ENCODE results near the gene ALAS1. TPM values are rescaled to one million over a fixed set of nuclear protein-coding genes. Genes with fewer than 3 reads are reported as not detected.
"Not testable (repeated sequence)": the region's sequence is repeated elsewhere in the genome, so short reads cannot be mapped to it uniquely, and the experiment has no call there.

ALAS1 gene
- polyA plus RNA-seq (2012; ENCODE audit: missing spikeins), result 58.3 TPM

DNA sequence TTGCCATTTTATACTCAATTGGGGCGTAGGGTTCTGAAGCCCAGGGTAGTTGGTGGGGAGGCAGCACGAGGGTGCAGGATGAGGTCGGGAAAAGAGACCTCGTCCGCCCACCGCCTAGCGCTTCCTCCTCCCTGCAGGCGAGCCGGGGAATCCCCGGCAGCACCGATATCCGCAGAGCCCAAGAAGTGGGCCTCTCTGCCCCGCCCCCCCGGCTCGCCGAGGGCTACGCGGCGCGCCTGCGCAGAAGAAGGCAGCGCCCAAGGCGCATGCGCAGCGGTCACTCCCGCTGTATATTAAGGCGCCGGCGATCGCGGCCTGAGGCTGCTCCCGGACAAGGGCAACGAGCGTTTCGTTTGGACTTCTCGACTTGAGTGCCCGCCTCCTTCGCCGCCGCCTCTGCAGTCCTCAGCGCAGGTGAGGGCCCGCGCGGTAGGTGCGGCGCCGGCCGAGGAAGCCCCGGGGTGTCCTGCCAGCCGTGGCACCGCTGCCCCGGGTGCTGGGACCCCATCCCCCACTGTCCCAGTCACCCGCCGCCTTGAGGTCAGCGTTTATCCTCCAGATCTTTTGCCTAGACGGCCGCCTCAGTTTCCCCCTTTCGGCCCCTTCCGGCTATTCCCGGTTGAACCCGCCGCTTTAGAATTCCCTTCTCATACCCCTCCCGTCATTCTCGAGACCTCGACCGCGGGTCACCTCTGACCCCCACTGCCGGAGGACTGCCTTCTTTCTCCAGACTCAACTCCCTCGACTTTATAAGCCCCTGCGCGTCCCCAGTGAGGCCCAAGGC lies at the start of gene ALAS1:
Gene ALAS1 (plus strand): TSS at position 319 of the 784 bp plus-strand sequence. CDS start 1,082 bp downstream, outside the sequence.
- DNase-seq (ENCODE audit: insufficient read length), result peak; percentile 97
- TF ChIP-seq POLR2A (IDR thresholded peaks at IDR 0.05; ENCODE audit: low read depth, low read length), result peak; percentile 91
- TF ChIP-seq POLR2AphosphoS5 (IDR thresholded peaks at IDR 0.05; ENCODE audit: low read depth, low read length), result peak; percentile 86
- no peak for TF ChIP-seq TAF1 (IDR thresholded peaks at IDR 0.05; ENCODE audit: borderline replicate concordance, low read depth, low read length)
- FAIRE-seq, result peak; percentile 97

DNA sequence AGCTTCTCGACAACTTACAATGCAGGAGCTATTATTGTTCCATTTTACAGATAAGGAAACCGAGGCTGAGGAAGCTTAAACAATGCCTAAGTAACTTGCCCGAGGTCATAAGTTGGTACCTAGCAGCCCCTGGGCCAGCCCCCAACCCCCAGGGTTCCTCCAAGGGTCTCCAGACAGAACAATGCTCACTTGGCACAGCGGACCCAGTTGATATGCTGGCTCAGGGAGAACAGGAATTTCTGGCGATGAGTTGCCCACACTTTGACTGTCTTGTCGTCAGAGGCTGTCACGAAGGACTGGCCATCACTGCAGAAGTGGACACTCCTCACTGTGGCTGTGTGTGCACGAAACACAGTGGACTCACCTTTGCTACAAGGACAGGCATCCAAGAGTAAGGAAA lies 48.9 kb upstream of the ALAS1 start:
- TF ChIP-seq POLR2AphosphoS5 (IDR thresholded peaks at IDR 0.05; ENCODE audit: low read depth, low read length), result no peak
- TF ChIP-seq POLR2A (IDR thresholded peaks at IDR 0.05; ENCODE audit: low read depth, low read length), result no peak
- TF ChIP-seq TAF1 (IDR thresholded peaks at IDR 0.05; ENCODE audit: borderline replicate concordance, low read depth, low read length), result no peak
- FAIRE-seq, result no peak

DNA sequence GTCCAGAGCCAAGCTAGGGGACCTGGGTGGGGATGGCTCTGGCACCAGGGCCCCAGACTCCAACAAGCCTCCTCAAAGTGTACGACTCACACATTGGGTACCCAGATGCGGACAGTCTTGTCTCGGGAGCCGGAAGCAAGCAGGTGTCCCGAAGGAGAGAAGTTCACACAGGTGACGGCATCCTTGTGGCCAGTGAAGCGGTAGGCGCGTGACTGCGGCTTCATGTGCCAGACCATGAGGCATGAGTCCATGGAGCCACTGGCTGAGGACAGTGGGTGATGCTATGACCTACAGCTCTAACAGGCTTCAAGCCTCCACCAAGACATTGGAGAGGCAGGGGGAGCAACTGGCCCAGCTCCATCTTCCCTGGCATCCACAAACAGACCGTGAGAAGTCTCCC lies 48.2 kb upstream of the ALAS1 start:
- DNase-seq (ENCODE audit: insufficient read length) (no peak), FAIRE-seq (no peak)
- TF ChIP-seq POLR2A (IDR thresholded peaks at IDR 0.05; ENCODE audit: low read depth, low read length) (no peak), POLR2AphosphoS5 (IDR thresholded peaks at IDR 0.05; ENCODE audit: low read depth, low read length) (no peak), TAF1 (IDR thresholded peaks at IDR 0.05; ENCODE audit: borderline replicate concordance, low read depth, low read length) (no peak)

More for the DNA sequence above, 48.9 kb upstream of the ALAS1 start:
- DNase-seq (ENCODE audit: insufficient read length), result no peak

DNA sequence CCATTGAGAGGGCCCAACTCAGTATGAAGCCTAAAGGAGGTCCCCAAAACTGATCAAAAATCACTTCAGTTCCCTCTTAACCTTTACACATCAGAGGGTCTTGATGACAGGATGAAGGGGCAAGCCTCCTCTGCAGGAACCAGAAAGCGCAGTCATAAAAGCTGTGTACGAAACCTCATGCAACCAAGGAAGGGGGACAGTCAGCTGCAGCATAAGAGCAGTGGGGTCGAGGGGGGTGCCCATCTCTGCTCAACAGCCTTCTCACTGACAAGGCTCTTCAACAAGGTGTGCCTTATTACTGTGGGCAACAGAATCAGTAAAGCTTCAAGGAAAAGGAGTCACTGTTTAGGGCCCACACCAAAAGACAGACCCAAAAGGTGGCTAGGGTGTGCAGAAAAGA lies 47.6 kb upstream of the ALAS1 start:
- DNase-seq (ENCODE audit: insufficient read length) (no peak), FAIRE-seq (no peak)
- TF ChIP-seq POLR2AphosphoS5 (IDR thresholded peaks at IDR 0.05; ENCODE audit: low read depth, low read length) (no peak), TAF1 (IDR thresholded peaks at IDR 0.05; ENCODE audit: borderline replicate concordance, low read depth, low read length) (no peak), POLR2A (IDR thresholded peaks at IDR 0.05; ENCODE audit: low read depth, low read length) (no peak)

DNA sequence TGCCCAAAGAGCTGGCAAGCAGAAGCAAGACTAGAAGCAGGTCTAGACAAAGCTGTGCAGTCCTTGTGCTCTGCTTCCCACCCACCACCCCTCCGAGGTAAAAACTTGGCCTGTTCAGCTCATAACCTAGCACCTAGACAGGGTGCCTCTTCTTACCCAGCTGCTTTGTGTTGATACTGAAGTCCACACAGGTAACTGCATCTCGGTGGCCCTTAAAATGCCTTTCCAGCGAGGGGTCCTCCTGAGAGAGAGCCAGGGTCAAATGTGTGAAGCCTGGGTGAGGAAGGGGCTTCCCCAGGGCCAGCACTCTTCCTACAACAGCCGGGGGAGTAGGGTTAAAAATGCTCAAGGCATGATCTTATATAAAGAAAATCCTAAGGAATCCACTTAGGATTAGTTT lies 47.1 kb upstream of the ALAS1 start:
- no peak for TF ChIP-seq TAF1 (IDR thresholded peaks at IDR 0.05; ENCODE audit: borderline replicate concordance, low read depth, low read length)
- TF ChIP-seq POLR2AphosphoS5 (IDR thresholded peaks at IDR 0.05; ENCODE audit: low read depth, low read length), result no peak
- no peak for TF ChIP-seq POLR2A (IDR thresholded peaks at IDR 0.05; ENCODE audit: low read depth, low read length)
- FAIRE-seq (no peak), DNase-seq (ENCODE audit: insufficient read length) (no peak)

DNA sequence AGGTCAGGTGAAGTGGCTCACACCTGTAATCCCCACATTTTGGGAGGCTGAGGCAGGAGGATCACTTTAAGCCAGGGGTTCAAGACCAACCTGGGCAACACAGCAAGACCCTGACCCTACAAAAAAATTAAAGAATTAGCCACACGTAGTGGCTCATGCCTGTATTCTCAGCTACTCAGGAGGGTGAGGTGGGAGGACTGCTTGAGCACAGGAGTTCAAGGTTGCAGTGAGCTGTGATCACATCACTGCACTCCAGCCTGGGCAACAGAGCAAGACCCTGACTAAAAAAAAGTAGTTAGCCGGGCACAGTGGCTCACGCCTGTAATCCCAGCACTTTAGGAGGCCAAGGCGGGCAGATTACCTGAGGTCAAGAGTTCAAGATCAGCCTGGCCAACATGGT lies 46.0 kb upstream of the ALAS1 start:
- FAIRE-seq; DNase-seq (ENCODE audit: insufficient read length): not testable (repeated sequence)

DNA sequence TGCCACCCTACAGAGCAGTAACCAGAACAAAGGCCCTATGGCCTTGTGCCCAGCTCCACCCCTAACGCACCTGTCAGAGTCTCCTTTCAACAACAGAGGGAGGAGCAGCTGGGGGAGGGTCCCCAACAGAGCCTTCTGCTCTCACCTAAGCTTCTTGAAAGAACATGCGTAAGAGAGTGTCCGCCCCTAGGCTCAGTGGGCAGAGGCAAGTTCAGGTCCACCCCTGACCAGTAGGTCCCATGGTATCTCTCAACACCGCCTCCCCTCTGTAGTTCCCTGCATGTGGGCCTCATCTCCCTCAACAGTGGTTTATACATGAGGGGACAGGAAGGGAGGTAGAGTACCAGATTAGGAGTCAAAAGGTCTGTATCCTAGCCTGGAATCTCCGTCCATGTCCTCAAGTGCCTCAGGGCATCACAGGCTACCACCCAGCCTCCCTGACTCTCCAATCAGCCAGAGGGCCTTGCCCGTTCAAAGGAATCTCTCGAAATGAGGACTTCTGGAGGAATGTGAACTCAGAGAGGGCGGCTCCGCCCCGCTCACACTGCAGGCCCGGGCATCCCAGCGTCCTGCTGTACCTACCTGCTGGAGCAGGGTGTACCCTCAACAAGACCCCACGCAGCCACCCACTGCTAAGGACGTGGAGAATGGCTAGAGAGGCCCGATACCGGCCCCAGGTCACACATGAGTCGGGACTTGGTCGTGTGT lies 44.4 kb upstream of the ALAS1 start:
- FAIRE-seq (peak; percentile 5), DNase-seq (ENCODE audit: insufficient read length) (no peak)

DNA sequence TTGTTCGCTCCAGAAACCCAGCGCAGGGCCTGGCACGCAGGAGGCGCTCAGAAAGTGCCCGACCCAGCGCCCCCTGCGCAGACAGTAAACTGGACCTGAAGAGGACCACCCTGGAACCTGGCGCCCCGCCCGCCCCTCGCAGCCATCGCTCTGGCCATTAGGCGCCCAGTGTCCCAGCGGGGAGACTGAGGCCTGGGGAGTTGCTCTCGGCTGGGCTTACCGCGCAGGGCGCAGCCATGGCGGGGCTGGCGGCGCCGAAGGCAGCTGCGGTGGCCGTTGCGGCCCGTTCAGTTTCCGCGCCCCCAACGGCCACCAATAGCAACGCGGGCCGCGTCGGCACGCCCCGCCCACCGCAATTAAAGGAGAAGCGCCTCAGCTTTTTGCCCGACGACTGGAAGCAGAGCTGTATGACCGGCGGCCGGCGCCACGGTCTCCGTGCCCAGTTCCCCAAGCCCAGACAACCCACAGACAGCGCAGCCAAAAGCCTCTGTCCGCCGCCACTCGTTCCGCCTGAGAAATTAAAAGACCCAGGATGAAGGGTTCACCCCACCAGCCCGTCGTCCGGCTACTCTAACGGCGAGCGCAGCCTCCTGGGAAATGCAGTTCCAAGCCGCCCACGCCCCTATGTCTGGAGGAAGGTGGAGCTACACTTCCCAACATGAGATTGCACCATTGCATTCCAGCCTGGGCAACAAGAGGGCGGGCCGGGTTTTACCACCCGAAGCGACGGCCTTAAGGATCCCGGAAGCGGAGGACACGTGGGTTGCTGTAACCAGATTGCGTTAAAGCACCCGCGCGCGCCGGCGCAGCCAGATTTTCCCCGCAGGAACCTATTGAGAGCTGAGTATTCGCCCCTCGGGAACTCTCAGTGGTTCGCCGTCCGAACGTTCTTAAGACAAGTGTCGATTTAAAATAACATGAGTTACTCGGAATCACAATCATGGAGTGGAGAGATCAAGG lies 43.5 kb upstream of the ALAS1 start, which contains the start of gene POC1A:
Gene POC1A (minus strand): TSS at position 289 of the 960 bp plus-strand sequence. CDS start 51 bp downstream, at position 238.
- FAIRE-seq (peak; percentile 97), DNase-seq (ENCODE audit: insufficient read length) (peak; percentile 83)
- TF ChIP-seq POLR2AphosphoS5 (IDR thresholded peaks at IDR 0.05; ENCODE audit: low read depth, low read length) (peak; percentile 42; the same call in 1 of the 2 replicates), POLR2A (IDR thresholded peaks at IDR 0.05; ENCODE audit: low read depth, low read length) (no peak; the same call in none of the 2 replicates)

More for the DNA sequence above, 44.4 kb upstream of the ALAS1 start:
- TF ChIP-seq POLR2AphosphoS5 (IDR thresholded peaks at IDR 0.05; ENCODE audit: low read depth, low read length) (no peak), POLR2A (IDR thresholded peaks at IDR 0.05; ENCODE audit: low read depth, low read length) (no peak), TAF1 (IDR thresholded peaks at IDR 0.05; ENCODE audit: borderline replicate concordance, low read depth, low read length) (no peak)

DNA sequence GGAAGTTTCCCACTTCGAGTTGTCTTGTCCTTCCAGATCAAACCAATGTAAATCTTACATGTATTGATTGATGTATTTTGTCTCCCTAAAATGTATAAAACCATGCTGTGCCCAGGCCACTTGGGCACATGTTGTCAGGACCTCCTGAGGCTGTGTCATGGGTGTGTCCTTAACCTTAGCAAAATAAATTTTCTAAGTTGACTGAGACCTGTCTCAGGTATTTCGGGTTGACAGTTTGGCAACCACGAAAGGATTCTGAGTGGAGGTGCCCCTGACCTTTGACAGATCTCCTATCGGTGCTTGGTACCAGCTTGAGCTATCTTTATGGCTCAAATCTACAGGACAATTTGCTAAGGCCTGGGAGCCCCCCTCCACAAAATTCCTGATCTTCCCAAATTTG lies 42.0 kb upstream of the ALAS1 start:
- TF ChIP-seq TAF1 (IDR thresholded peaks at IDR 0.05; ENCODE audit: borderline replicate concordance, low read depth, low read length), result no peak
- TF ChIP-seq POLR2AphosphoS5 (IDR thresholded peaks at IDR 0.05; ENCODE audit: low read depth, low read length), result no peak
- no peak for TF ChIP-seq POLR2A (IDR thresholded peaks at IDR 0.05; ENCODE audit: low read depth, low read length)
- FAIRE-seq (peak; percentile 51), DNase-seq (ENCODE audit: insufficient read length) (no peak)

DNA sequence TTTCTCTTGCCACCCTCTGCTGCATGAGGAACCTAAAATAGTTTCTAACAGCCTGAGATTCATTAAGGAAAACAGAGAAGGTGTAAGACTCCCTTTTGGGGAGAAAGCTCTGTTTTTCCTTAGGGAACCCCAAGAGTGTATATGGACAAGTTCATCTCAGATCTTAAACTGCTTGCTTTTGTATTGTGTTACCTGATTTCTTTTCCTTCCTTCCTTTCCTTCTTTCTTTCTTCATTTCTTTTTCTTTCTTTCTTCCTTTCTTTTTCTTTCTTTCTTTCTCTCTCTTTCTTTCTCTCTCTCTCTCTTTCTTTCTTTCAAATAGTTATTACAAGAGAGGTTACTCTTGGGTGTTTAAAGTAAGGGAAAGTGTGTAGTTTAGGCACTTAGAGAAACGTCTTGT lies 38.5 kb upstream of the ALAS1 start:
- DNase-seq (ENCODE audit: insufficient read length), result no peak
- FAIRE-seq, result no peak
- TF ChIP-seq TAF1 (IDR thresholded peaks at IDR 0.05; ENCODE audit: borderline replicate concordance, low read depth, low read length) (no peak), POLR2AphosphoS5 (IDR thresholded peaks at IDR 0.05; ENCODE audit: low read depth, low read length) (no peak), POLR2A (IDR thresholded peaks at IDR 0.05; ENCODE audit: low read depth, low read length) (no peak)
